ENCODE results near the gene BCR. TPM values are rescaled to one million over a fixed set of nuclear protein-coding genes. Genes with fewer than 3 reads are reported as not detected.
"Not testable (repeated sequence)": the region's sequence is repeated elsewhere in the genome, so short reads cannot be mapped to it uniquely, and the experiment has no call there.

Gene BCR
- total and polyA plus RNA-seq, 7 donors: 2.7 to 7.7 (median 6.5) TPM

DNA sequence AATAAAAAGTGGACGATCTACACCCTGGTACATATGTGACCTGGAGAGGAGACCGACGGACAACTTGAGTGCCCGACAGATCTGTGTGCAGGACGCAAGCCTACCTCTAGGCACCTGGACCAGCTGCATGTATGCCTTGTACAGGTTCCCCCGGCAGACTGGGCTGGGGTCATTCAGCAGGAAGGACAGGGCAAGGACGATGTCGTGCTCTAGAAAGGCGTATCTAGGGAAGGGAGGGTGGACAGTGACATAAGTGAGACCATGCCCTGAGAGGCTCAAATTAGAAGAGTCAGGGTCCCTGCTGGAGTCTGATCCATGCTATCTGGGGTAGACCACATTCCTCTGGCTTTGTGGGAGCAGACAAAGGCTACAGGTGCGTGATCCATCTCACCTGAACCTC lies 46.4 kb upstream of the BCR start:
- WGBS, 3 donors: 91 to 96% (median 92%) methylated on average over 10 of the region's 10 CpGs
- DNase-seq: no peak
- TF ChIP-seq CTCF (IDR thresholded peaks at IDR 0.05): no peak

DNA sequence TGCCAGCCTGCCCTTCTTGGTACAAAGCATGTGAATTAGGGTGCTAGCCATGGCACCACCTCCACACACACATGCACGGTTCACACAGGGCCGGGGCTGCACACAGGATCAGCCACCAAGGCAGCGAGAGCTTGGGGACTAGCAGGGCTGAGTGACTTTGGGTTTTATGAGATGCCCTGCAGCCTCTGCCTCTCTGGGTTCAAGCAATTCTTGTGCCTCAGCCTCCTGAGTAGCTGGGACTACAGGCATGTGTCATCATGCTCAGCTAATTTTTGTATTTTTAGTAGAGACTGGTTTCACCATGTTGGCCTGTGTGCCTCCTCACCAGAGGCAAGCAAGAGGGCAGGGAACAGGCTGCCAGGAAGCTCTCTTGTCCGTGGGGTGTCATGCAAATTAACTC lies 43.3 kb upstream of the BCR start:
- intact Hi-C loops (cut with DNase I); H3K4me1 ChIP-seq; ATAC-seq; DNase-seq; H3K27me3 ChIP-seq (ENCODE audit: insufficient read depth in 3 of 3, low read length in 2 of 3); H3K9me3 ChIP-seq; H3K4me3 ChIP-seq; H3K27ac ChIP-seq; H3K36me3 ChIP-seq (ENCODE audit: insufficient read depth in 1 of 2, low read depth in 1 of 2): not testable (repeated sequence)
- WGBS, 3 donors: 71 to 85% methylated on average over 4 of the region's 4 CpGs; no CpG with 5 or more reads in 1 of the 3 donors

More for the DNA sequence above, 46.4 kb upstream of the BCR start:
- Histone ChIP-seq H3K4me3 (no peak overlapping the region), H3K36me3 (ENCODE audit: insufficient read depth in 1 of 2, low read depth in 1 of 2) (no peaks in the 10 kb centered on the region), H3K27ac (no peak overlapping the region), H3K9me3 (no peaks in the 10 kb centered on the region), H3K4me1 (no peaks in the 10 kb centered on the region), H3K27me3 (ENCODE audit: insufficient read depth in 3 of 3, low read length in 2 of 3) (no peaks in the 10 kb centered on the region)
- ATAC-seq: no peak
- intact Hi-C loops (cut with DNase I): no loop called here

- Histone ChIP-seq H3K4me3 (no peak overlapping the region), H3K9me3 (no peaks in the 10 kb centered on the region), H3K27me3 (ENCODE audit: insufficient read depth in 3 of 3, low read length in 2 of 3) (peaks cover 0 to 4% (median 0%) of the 10 kb centered on the region in 3 donors), H3K4me1 (peaks cover 5% of the 10 kb centered on the region), H3K27ac (no peak overlapping the region), H3K36me3 (ENCODE audit: insufficient read depth in 1 of 2, low read depth in 1 of 2) (no peaks in the 10 kb centered on the region)
- WGBS, 3 donors: 66 to 74% (median 72%) methylated on average over 3 of the region's 3 CpGs
- DNase-seq: no peak
- intact Hi-C loops (cut with DNase I): no loop called here
- ATAC-seq: no peak
- TF ChIP-seq CTCF (IDR thresholded peaks at IDR 0.05): no peak
Measured at GRCh38 chr22:23137468-23137867, 42.8 kb upstream of the BCR start.

- intact Hi-C loops (cut with DNase I): no loop called here
- WGBS, 3 donors: 69 to 77% (median 71%) methylated on average over 5 of the region's 5 CpGs
- H3K27ac ChIP-seq: no peak overlapping the region
Measured at GRCh38 chr22:23137905-23138561, 42.3 kb upstream of the BCR start.

More at GRCh38 chr22:23137905-23138561, 42.3 kb upstream of the BCR start:
- Histone ChIP-seq H3K4me1 (peaks cover 5% of the 10 kb centered on the region), H3K36me3 (ENCODE audit: insufficient read depth in 1 of 2, low read depth in 1 of 2) (no peaks in the 10 kb centered on the region), H3K4me3 (no peak overlapping the region), H3K9me3 (no peaks in the 10 kb centered on the region), H3K27me3 (ENCODE audit: insufficient read depth in 3 of 3, low read length in 2 of 3) (peaks cover 0 to 10% (median 0%) of the 10 kb centered on the region in 3 donors)
- no peak for TF ChIP-seq CTCF (IDR thresholded peaks at IDR 0.05)
- ATAC-seq (no peak), DNase-seq (no peak)
